AG04449 (cell line): ENCODE data around the gene ADAM11.

Source experiments
- CTCF ChIA-PET: fragments of 350-600 bp; formaldehyde crosslinking; extraction: SDS; loops from one replicate; lab custom pipeline; 2021; ENCODE audit warnings: antibody characterized with exemption; lab: Yijun Ruan, JAX
- POLR2A ChIA-PET: fragments of 400-600, 350-600 bp; formaldehyde crosslinking; extraction: SDS; loops from one replicate; lab custom pipeline; 2020; ENCODE audit warnings: antibody characterized with exemption, inconsistent platforms; lab: Yijun Ruan, JAX
- DNase-seq: peaks from one replicate; pipeline ENCODE4 v3.0.0-alpha.2; 2010; ENCODE audit warnings: low read depth, low spot score
- H3K4me3 ChIP-seq: 2 replicates; pipeline ENCODE4 v1.5.1; 2011; ENCODE audit warnings: low read depth, mild to moderate bottlenecking, control low read depth, low read length
- TF ChIP-seq, protein P1 (sequence below): IDR thresholded peaks from one replicate; pipeline ENCODE4 v1.5.1; 2011; ENCODE audit warnings: mild to moderate bottlenecking, moderate library complexity, low read length, control low read depth, inconsistent platforms; ENCODE audit not compliant: insufficient read depth; ENCODE audit errors: missing control alignments

The ADAM11 gene

GRCh38 chr17:44760474-44761308, 1.9 kb downstream of the ADAM11 start:
- DNase-seq, result no peak
- H3K4me3 ChIP-seq, result no peak overlapping the region
- ChIA-PET CTCF (interaction anchor here (0.8 to 2.9 kb wide), 4 partner anchors 14 to 104 kb away, joined by 3 to 17 read pairs (median 8); no protein-coding TSS in a partner anchor), POLR2A (no interaction called here)
- TF ChIP-seq, protein P1, sequence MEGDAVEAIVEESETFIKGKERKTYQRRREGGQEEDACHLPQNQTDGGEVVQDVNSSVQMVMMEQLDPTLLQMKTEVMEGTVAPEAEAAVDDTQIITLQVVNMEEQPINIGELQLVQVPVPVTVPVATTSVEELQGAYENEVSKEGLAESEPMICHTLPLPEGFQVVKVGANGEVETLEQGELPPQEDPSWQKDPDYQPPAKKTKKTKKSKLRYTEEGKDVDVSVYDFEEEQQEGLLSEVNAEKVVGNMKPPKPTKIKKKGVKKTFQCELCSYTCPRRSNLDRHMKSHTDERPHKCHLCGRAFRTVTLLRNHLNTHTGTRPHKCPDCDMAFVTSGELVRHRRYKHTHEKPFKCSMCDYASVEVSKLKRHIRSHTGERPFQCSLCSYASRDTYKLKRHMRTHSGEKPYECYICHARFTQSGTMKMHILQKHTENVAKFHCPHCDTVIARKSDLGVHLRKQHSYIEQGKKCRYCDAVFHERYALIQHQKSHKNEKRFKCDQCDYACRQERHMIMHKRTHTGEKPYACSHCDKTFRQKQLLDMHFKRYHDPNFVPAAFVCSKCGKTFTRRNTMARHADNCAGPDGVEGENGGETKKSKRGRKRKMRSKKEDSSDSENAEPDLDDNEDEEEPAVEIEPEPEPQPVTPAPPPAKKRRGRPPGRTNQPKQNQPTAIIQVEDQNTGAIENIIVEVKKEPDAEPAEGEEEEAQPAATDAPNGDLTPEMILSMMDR, result no peak

GRCh38 chr17:44761932-44762810, 3.4 kb downstream of the ADAM11 start:
- no peak for DNase-seq
- H3K4me3 ChIP-seq, result no peak overlapping the region
- ChIA-PET CTCF (interaction anchor here (0.7 to 2.9 kb wide), 7 partner anchors 9 to 116 kb away, joined by 3 to 17 read pairs (median 3); no protein-coding TSS in a partner anchor), POLR2A (no interaction called here)
- TF ChIP-seq, protein P1, result no peak

GRCh38 chr17:44763170-44763569, 4.4 kb downstream of the ADAM11 start:
- DNase-seq, result no peak
- ChIA-PET POLR2A (no interaction called here), CTCF (interaction anchor here (0.7 to 2.9 kb wide), 6 partner anchors 12 to 115 kb away, joined by 3 to 17 read pairs (median 4); no protein-coding TSS in a partner anchor)
- no peak overlapping the region for H3K4me3 ChIP-seq
- TF ChIP-seq, protein P1, result no peak

- CTCF ChIA-PET, result interaction anchor here (1.3 to 3.6 kb wide), 5 partner anchors 9 to 112 kb away, joined by 3 to 27 read pairs (median 4); no protein-coding TSS in a partner anchor
- POLR2A ChIA-PET, result no interaction called here
These were observed 7.2 kb downstream of the ADAM11 start for GRCh38 chr17:44765965-44766364.

DNA sequence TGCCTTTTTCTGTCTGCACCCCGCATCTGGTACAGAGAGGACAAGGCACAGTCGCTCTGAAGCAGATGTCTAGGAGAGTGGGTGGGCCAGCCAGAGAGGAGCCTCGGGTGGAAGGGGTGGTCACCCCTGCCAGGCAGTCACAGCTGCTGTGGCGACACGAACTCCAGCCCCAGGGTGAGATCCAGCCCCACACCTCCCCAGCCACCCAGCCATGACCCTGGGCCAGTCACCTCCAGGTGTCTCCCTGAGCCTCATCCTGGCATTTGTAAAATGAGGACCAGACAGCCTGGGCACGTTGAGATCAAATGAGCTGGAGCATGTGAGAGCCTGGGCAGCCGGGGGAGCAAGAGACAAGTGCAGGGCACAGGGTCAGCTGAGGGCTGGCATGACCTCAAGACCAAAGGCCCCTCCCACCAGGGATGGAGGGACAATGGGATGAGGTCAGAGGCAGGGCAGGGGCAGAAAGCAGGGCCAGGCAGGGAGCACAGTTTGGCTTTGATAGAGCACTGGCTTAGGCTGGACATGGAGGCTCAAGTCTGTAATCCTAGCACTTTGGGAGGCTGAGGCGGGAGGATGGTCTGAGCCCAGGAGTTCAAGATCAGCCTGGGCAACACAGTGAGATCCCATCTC, 7.7 kb downstream of the ADAM11 start:
- CTCF ChIA-PET, result interaction anchor here (1.3 to 3.6 kb wide), 5 partner anchors 8 to 112 kb away, joined by 3 to 27 read pairs (median 4); no protein-coding TSS in a partner anchor
- POLR2A ChIA-PET, result no interaction called here
- H3K4me3 ChIP-seq, result no peak overlapping the region
- TF ChIP-seq, protein P1, result no peak
- DNase-seq, result no peak

More at GRCh38 chr17:44765965-44766364, 7.2 kb downstream of the ADAM11 start:
- TF ChIP-seq, protein P1, result no peak
- DNase-seq, result no peak
- H3K4me3 ChIP-seq, result no peak overlapping the region
